ENCODE measurements around the gene IL1RAPL2.
"Not testable (repeated sequence)": the region's sequence is repeated elsewhere in the genome, so short reads cannot be mapped to it uniquely, and the experiment has no call there.

IL1RAPL2 gene

GRCh38 chrX:105725228-105725627 is 1159.2 kb downstream of the IL1RAPL2 start:
- no peak for DNase-seq

- DNase-seq, result no peak
Measured at GRCh38 chrX:105738162-105738561, 1172.2 kb downstream of the IL1RAPL2 start.

GRCh38 chrX:105744291-105744690 is 1178.3 kb downstream of the IL1RAPL2 start:
- DNase-seq, result no peak

GRCh38 chrX:105744946-105745345 is 1178.9 kb downstream of the IL1RAPL2 start:
- no peak for DNase-seq

DNA sequence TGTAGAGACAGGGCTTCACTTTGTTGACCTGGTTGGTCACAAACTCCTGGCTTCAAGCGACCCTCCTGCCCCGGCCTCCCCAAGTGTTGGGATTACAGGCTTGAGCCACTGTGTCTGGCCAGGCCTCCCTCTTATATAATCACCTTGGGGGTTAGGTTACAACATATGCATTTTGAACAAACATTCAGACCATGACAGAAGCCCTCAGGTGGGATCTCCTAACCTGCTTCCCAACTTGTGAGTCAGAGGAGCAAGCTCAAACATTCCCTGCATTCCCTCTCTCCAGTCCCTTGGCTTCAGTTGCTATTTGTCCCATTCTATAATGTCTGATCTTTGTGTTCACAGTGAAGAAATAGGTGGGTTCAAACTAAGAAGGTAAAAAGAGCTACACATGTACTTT is 1179.9 kb downstream of the IL1RAPL2 start:
- no peak for DNase-seq

DNA sequence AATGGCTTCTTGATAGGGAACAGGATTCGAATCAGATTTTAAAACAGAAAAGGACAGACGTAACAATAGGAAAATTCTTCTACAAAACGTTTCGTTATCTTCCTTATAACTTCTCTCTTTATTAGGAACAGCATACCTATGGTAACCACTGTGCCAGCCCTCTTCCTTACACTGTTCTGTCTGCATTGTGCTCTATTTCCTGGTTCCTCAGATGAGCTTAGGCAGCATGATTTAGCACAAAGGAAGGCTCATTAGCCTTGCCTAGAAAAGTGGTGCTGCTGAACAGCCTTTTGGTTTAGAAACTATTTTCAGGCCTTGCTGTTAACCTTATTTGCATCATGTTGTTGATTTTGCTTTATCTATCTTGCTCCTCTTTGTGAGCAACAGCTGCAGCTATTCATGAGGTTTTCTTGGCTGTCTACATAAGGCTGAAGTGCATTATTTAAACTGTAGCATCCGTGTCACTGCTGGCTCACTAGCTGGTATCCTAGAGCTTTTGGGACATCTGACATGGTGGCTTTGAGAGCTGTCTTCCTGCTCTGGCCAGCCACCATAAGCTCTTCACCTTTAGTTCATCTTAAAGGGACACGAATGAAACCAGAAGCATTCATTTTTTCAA is 1186.4 kb downstream of the IL1RAPL2 start:
- DNase-seq, result no peak

- DNase-seq, result no peak
Measured at GRCh38 chrX:105753411-105753810, 1187.4 kb downstream of the IL1RAPL2 start.

DNA sequence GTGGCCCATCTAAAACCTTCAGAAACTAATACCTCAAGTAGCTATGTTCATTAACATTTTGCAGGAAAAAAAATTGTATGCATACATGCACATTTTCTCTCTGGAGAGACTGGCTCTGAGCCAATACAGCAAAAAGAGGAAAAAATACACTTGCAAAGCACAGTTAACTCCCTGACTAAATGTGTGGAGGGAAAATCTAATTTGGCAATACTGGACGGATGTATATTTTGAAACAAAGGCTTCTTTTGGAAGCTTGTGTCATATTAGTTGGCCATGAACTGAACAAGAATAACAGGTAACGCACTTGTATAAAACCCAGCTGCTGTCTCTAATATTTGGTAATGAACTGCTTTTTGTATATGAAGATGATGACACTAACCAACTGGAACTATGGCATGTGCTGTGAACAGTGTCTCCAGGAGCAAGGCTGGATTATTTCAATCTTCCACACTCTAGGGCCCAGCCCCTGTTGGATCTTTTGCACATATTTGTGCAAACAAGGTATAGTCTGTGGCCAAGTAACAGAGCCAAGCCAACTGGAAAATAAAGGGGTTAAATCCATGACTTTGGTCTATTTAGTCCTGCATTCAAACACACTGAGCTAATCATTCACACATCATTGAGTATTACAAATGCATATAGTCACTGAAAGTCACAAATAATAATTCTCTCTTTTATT is 1188.4 kb downstream of the IL1RAPL2 start:
- DNase-seq, result no peak

- no peak for DNase-seq
Measured at GRCh38 chrX:105755109-105755508, 1189.1 kb downstream of the IL1RAPL2 start.

DNA sequence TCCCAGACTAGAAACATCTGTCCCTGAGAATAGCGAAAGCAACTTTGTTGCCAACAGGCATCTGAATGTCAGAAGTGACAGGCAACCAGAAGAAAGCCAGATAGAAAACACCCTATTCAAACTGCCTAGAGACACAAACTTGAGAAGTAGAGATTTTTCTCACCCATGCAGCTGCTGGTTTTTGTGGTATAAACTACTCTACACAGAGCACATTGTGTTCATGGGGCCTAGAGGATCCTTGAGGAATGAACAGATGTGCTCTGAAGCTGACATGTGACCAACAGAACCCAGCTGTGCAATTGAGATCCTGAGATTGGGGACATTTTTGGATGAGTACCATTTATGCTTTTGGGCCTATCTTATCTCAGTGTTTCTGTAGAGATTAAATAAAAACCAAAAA is 1192.8 kb downstream of the IL1RAPL2 start:
- no peak for DNase-seq

DNA sequence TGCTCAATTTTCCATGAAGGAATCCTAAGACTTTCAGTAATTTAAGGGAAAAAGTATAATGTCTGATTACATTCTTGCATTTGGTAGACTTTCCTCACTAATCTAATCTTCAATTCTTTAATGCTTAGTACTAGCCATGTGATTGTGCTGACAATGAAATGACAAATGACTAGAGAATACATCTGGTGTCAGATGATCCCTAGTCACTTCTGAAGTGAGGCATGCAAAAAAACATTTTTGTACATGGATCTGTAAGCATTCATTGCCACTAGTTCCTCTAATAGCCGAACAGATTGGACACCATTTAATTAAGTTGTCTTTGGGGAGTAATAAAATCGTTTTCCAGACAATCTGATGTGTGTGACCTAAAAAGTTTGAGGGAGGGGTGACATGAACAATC is 1193.6 kb downstream of the IL1RAPL2 start:
- DNase-seq, result no peak

GRCh38 chrX:105765691-105766090 is 1199.7 kb downstream of the IL1RAPL2 start:
- DNase-seq, result no peak

- DNase-seq, result no peak
Measured at GRCh38 chrX:105773801-105774200, 1207.8 kb downstream of the IL1RAPL2 start.

- no peak for DNase-seq
Measured at GRCh38 chrX:105775679-105776078, 1209.7 kb downstream of the IL1RAPL2 start.

- no peak for DNase-seq
Measured at GRCh38 chrX:105781804-105782203, 1215.8 kb downstream of the IL1RAPL2 start.

DNA sequence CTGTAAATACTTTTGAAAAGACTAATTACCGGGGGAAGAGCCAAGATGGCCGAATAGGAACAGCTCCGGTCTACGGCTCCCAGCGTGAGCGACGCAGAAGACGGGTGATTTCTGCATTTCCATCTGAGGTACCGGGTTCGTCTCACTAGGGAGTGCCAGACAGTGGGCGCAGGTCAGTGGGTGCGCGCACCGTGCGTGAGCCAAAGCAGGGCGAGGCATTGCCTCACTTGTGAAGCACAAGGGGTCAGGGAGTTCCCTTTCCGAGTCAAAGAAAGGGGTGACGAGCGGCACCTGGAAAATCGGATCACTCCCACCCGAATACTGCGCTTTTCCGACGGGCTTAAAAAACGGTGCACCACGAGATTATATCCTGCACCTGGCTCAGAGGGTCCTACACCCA is 1230.9 kb downstream of the IL1RAPL2 start:
- not testable (repeated sequence) for DNase-seq

DNA sequence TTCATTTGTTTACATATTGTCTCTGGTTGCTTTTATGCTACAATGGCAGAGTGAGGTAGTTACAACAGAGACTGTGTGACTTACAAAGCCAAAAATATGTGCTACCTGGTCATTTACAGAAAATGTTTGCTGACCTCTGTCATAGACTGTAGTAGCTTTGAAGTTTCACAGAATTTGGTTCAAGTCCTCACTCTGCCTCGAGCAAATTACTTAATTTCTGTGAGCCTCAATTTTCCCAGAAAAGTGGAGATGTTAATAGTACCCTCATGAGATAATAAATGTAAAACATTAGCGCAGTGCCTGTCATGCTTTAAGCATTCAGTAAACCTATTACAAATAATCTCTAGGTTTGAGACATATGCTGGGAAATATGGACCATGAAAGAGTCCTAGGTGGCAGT is 1237.9 kb downstream of the IL1RAPL2 start:
- DNase-seq, result no peak

DNA sequence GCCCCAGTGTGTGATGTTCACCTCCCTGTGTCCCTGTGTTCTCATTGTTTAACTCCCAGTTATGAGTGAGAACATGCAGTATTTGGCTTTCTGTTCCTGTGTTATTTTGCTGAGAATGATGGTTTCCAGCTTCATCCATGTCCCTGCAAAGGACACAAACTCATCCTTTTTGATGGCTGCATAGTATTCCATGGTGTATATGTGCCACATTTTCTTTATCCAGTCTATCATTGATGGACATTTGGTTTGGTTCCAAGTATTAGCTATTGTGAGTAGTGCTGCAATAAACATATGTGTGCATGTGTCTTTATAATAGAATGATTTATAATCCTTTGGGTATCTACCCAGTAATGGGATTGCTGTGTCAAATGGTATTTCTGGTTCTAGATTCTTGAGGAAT is 1239.7 kb downstream of the IL1RAPL2 start:
- not testable (repeated sequence) for DNase-seq

- DNase-seq, result no peak
Measured at GRCh38 chrX:105816517-105816916, 1250.5 kb downstream of the IL1RAPL2 start.

Data from NCI-H2171 treated with DMSO at 0.1 percent for 48 hours (cell line).